ENCODE measurements around the gene GAMT.

The GAMT gene

GRCh38 chr19:1383312-1384084, 17.8 kb downstream of the GAMT start, which contains the start of gene NDUFS7:
TSS of gene NDUFS7 (plus strand) at chr19:1383907. CDS start at chr19:1383927, 20 bp downstream.
- peak; percentile 89 for DNase-seq

- no peak for DNase-seq
Measured at GRCh38 chr19:1383017-1383311, 18.4 kb downstream of the GAMT start.

GRCh38 chr19:1382250-1382649, 19.1 kb downstream of the GAMT start:
- DNase-seq = no peak

GRCh38 chr19:1379961-1380489, 21.3 kb downstream of the GAMT start:
- no peak for DNase-seq

- DNase-seq = no peak
Measured at GRCh38 chr19:1379126-1379905, 22.0 kb downstream of the GAMT start.

GRCh38 chr19:1377965-1378785, 23.2 kb downstream of the GAMT start:
- no peak for DNase-seq

GRCh38 chr19:1377176-1377964, 24.0 kb downstream of the GAMT start:
- no peak for DNase-seq

GRCh38 chr19:1376415-1376805, 24.9 kb downstream of the GAMT start:
- DNase-seq = no peak

- DNase-seq = no peak
Measured at GRCh38 chr19:1374250-1374577, 27.1 kb downstream of the GAMT start.

- no peak for DNase-seq
Measured at GRCh38 chr19:1373534-1374249, 27.6 kb downstream of the GAMT start.

GRCh38 chr19:1373042-1373533, 28.3 kb downstream of the GAMT start:
- DNase-seq = no peak

GRCh38 chr19:1370579-1371361, 30.6 kb downstream of the GAMT start:
- no peak for DNase-seq

GRCh38 chr19:1369214-1369805, 32.0 kb downstream of the GAMT start:
- DNase-seq = no peak

- no peak for DNase-seq
Measured at GRCh38 chr19:1366899-1367870, 34.2 kb downstream of the GAMT start.

GRCh38 chr19:1366296-1366695, 35.0 kb downstream of the GAMT start:
- no peak for DNase-seq

- no peak for DNase-seq
Measured at GRCh38 chr19:1365319-1366269, 35.7 kb downstream of the GAMT start.

- DNase-seq = no peak
Measured at GRCh38 chr19:1364070-1364704, 37.2 kb downstream of the GAMT start.

All from HCEC 1CT (cell line).